ENCODE measurements around the gene METTL5.

Gene METTL5

DNA sequence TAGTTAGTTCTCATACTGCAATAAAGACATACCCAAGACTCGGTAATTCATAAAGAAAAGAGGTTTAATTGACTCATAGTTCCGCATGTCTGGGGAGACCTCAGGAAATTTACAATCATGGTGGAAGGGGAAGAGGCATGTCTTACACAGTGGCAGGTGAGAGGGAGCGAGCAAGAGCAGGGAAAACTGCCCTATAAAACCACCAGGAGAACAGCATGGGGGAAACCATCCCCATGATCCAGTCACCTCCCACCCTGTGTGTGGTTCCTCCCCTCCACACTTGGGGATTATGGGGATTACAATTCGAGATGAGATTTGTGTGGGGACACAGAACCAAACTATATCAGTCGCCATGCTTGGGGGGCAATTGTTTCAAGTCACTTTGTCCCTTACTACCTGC is 27.1 kb downstream of the METTL5 start:
- Histone ChIP-seq H3K4me3 (ENCODE audit: low read depth in 1 of 2, low read length in 2 of 2) (no peak overlapping the region), H4K20me1 (ENCODE audit: insufficient read depth, low read length) (peaks cover 19% of the 10 kb centered on the region; the same call in 1 of the 2 replicates), H3K27me3 (ENCODE audit: insufficient read depth, low read length, poor library complexity) (no peaks in the 10 kb centered on the region), H3K4me1 (ENCODE audit: insufficient read depth, low read length) (peaks cover 40% of the 10 kb centered on the region), H3K79me2 (ENCODE audit: insufficient read depth, low read length) (peaks cover 39% of the 10 kb centered on the region), H3K9ac (ENCODE audit: low read depth, low read length) (no peak overlapping the region), H2AFZ (ENCODE audit: low read depth, low read length) (peak overlapping the region; percentile 73), H3K4me2 (ENCODE audit: insufficient read depth, low read length) (0 out of 2 replicates have a peak overlapping the region, but pooled peaks have one; percentile 96), H3K27ac (ENCODE audit: low read length) (no peak overlapping the region), H3K9me3 (ENCODE audit: insufficient read depth, low read length, severe bottlenecking) (no peaks in the 10 kb centered on the region), H3K36me3 (ENCODE audit: insufficient read depth, low read length) (peaks cover 24% of the 10 kb centered on the region)
- DNase-seq (no peak), ATAC-seq (ENCODE audit: insufficient read depth, low read depth) (no peak)
- TF ChIP-seq, protein P1, sequence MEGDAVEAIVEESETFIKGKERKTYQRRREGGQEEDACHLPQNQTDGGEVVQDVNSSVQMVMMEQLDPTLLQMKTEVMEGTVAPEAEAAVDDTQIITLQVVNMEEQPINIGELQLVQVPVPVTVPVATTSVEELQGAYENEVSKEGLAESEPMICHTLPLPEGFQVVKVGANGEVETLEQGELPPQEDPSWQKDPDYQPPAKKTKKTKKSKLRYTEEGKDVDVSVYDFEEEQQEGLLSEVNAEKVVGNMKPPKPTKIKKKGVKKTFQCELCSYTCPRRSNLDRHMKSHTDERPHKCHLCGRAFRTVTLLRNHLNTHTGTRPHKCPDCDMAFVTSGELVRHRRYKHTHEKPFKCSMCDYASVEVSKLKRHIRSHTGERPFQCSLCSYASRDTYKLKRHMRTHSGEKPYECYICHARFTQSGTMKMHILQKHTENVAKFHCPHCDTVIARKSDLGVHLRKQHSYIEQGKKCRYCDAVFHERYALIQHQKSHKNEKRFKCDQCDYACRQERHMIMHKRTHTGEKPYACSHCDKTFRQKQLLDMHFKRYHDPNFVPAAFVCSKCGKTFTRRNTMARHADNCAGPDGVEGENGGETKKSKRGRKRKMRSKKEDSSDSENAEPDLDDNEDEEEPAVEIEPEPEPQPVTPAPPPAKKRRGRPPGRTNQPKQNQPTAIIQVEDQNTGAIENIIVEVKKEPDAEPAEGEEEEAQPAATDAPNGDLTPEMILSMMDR (IDR thresholded peaks at IDR 0.05; ENCODE audit: borderline replicate concordance, extremely low read depth, low read length, poor library complexity, severe bottlenecking), result no peak
- no peak for TF ChIP-seq EZH2 (IDR thresholded peaks at IDR 0.05; ENCODE audit: borderline replicate concordance, low read depth, low read length, severe bottlenecking)

DNA sequence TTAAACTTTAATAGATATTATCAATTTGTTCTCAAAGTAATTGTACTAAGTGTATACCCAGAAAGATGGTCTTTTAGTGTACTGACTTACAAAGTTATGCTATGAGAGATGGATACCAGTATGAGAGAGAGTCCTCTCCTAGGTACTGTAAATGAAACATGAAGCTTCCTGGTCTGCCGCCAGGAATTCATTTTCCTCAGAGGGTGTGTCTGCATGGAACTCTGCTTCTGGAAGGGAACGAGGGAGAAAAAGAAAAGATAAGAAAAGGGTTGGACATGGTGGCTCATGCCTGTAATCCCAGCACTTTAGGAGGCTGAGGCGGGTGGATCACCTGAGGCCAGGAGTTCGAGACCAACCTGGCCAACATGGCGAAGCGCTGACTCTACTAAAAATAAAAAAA is 28.3 kb downstream of the METTL5 start:
- DNase-seq (no peak), ATAC-seq (ENCODE audit: insufficient read depth, low read depth) (no peak)
- TF ChIP-seq, protein P1 (IDR thresholded peaks at IDR 0.05; ENCODE audit: borderline replicate concordance, extremely low read depth, low read length, poor library complexity, severe bottlenecking), result no peak
- no peak for TF ChIP-seq EZH2 (IDR thresholded peaks at IDR 0.05; ENCODE audit: borderline replicate concordance, low read depth, low read length, severe bottlenecking)
- H3K36me3 ChIP-seq (ENCODE audit: insufficient read depth, low read length), result peaks cover 13% of the 10 kb centered on the region
- peaks cover 27% of the 10 kb centered on the region for H3K79me2 ChIP-seq (ENCODE audit: insufficient read depth, low read length)
- H3K9me3 ChIP-seq (ENCODE audit: insufficient read depth, low read length, severe bottlenecking), result no peaks in the 10 kb centered on the region
- H3K9ac ChIP-seq (ENCODE audit: low read depth, low read length), result no peak overlapping the region
- peaks cover 15% of the 10 kb centered on the region; the same call in 1 of the 2 replicates for H4K20me1 ChIP-seq (ENCODE audit: insufficient read depth, low read length)
- no peaks in the 10 kb centered on the region for H3K27me3 ChIP-seq (ENCODE audit: insufficient read depth, low read length, poor library complexity)
- H3K4me3 ChIP-seq (ENCODE audit: low read depth in 1 of 2, low read length in 2 of 2), result no peak overlapping the region
- H3K4me2 ChIP-seq (ENCODE audit: insufficient read depth, low read length), result no peak overlapping the region
- no peak overlapping the region for H2AFZ ChIP-seq (ENCODE audit: low read depth, low read length)
- no peak overlapping the region for H3K27ac ChIP-seq (ENCODE audit: low read length)
- H3K4me1 ChIP-seq (ENCODE audit: insufficient read depth, low read length), result peaks cover 29% of the 10 kb centered on the region

DNA sequence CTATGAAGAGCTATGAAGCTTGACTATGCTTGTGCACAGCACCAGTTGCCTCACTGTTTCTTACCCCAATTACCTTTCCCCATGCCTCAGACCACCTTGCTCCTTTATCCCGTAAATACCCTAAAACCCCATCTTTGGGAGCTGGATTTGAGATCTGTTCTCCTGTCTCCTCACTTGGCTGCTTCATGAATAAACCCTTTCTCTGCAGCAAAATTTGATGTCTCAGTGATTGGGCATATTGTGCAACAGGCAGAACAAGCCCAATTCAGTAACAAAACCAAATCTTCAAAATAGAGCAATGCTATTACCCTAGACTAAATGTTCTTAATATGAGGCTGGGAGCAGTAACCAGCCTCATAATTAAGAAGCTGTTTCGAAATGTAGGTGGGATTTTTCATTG is 29.5 kb downstream of the METTL5 start:
- Histone ChIP-seq H3K79me2 (ENCODE audit: insufficient read depth, low read length) (peaks cover 15% of the 10 kb centered on the region), H3K9ac (ENCODE audit: low read depth, low read length) (no peak overlapping the region), H3K4me1 (ENCODE audit: insufficient read depth, low read length) (peaks cover 16% of the 10 kb centered on the region), H3K27me3 (ENCODE audit: insufficient read depth, low read length, poor library complexity) (no peaks in the 10 kb centered on the region), H3K4me3 (ENCODE audit: low read depth in 1 of 2, low read length in 2 of 2) (no peak overlapping the region), H3K36me3 (ENCODE audit: insufficient read depth, low read length) (peaks cover 6% of the 10 kb centered on the region), H2AFZ (ENCODE audit: low read depth, low read length) (no peak overlapping the region), H3K4me2 (ENCODE audit: insufficient read depth, low read length) (no peak overlapping the region), H4K20me1 (ENCODE audit: insufficient read depth, low read length) (peaks cover 14% of the 10 kb centered on the region; the same call in 1 of the 2 replicates), H3K9me3 (ENCODE audit: insufficient read depth, low read length, severe bottlenecking) (no peaks in the 10 kb centered on the region), H3K27ac (ENCODE audit: low read length) (no peak overlapping the region)
- DNase-seq (no peak), ATAC-seq (ENCODE audit: insufficient read depth, low read depth) (no peak)
- no peak for TF ChIP-seq EZH2 (IDR thresholded peaks at IDR 0.05; ENCODE audit: borderline replicate concordance, low read depth, low read length, severe bottlenecking)
- TF ChIP-seq, protein P1 (IDR thresholded peaks at IDR 0.05; ENCODE audit: borderline replicate concordance, extremely low read depth, low read length, poor library complexity, severe bottlenecking), result no peak

DNA sequence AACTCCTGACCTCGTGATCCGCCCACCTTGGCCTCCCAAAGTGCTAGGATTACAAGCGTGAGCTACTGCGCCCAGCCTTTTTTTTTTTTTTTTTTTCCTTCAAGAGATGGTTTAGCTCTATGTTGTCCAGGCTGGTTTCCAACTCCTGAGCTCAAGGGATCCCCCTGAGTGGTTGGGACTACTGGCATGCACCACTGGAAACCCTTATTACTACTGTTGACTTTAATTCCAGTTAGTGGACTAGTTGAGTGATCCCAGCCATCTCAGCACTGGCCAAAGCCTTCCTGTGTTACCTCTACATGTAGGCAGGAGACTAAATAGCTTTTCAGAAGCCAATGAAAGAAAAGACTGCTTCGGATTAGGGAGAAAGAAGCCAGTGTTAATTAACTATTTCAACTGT is 34.1 kb downstream of the METTL5 start:
- H3K4me1 ChIP-seq (ENCODE audit: insufficient read depth, low read length), result no peaks in the 10 kb centered on the region
- H3K4me3 ChIP-seq (ENCODE audit: low read depth in 1 of 2, low read length in 2 of 2), result no peak overlapping the region
- ATAC-seq (ENCODE audit: insufficient read depth, low read depth) (no peak), DNase-seq (no peak)
- H3K9me3 ChIP-seq (ENCODE audit: insufficient read depth, low read length, severe bottlenecking), result no peaks in the 10 kb centered on the region
- H3K36me3 ChIP-seq (ENCODE audit: insufficient read depth, low read length), result peaks cover 6% of the 10 kb centered on the region; the same call in 1 of the 2 replicates
- no peaks in the 10 kb centered on the region for H3K27me3 ChIP-seq (ENCODE audit: insufficient read depth, low read length, poor library complexity)
- H3K27ac ChIP-seq (ENCODE audit: low read length), result no peak overlapping the region
- no peaks in the 10 kb centered on the region for H3K79me2 ChIP-seq (ENCODE audit: insufficient read depth, low read length)
- no peak overlapping the region for H3K4me2 ChIP-seq (ENCODE audit: insufficient read depth, low read length)
- H4K20me1 ChIP-seq (ENCODE audit: insufficient read depth, low read length), result no peaks in the 10 kb centered on the region
- TF ChIP-seq EZH2 (IDR thresholded peaks at IDR 0.05; ENCODE audit: borderline replicate concordance, low read depth, low read length, severe bottlenecking), result no peak
- TF ChIP-seq, protein P1 (IDR thresholded peaks at IDR 0.05; ENCODE audit: borderline replicate concordance, extremely low read depth, low read length, poor library complexity, severe bottlenecking), result no peak
- no peak overlapping the region for H2AFZ ChIP-seq (ENCODE audit: low read depth, low read length)
- no peak overlapping the region for H3K9ac ChIP-seq (ENCODE audit: low read depth, low read length)

All from DND-41 (cell line).